ENCODE measurements around the gene C11orf16.
"Not testable (repeated sequence)": the region's sequence is repeated elsewhere in the genome, so short reads cannot be mapped to it uniquely, and the experiment has no call there.

Gene C11orf16

DNA sequence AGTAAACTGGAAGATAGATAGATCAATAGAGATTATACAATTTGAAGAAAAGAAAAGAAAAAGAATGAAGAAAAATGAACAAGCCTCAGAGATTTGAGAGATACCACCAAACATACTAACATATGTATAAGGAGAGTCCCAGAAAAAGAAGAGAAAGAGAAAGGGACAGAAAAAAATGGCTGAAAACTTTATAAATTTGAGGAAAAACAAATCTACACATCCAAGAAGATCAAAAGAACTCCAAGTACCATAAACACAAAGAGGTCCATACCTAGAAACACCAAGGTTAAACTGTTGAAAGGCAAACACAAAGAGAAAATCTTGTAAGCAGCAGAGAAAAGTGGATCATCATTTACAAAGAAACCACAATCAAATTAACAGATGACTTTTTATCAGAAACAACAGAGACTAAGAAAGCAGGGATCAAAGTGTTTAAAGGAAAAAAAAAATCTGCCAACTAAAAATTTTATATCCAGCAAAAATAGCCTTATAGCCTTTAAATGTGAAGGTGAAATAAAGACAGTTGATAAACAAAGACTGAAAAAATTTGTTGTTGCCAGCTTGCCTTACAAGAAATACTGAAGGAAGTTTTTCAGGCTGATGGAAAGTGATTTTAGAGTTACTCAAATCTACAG is 33.5 kb downstream of the C11orf16 start:
- DNase-seq (ENCODE audit: low spot score) (no peak), FAIRE-seq (no peak)

GRCh38 chr11:8891185-8891584 is 41.6 kb downstream of the C11orf16 start:
- not testable (repeated sequence) for DNase-seq (ENCODE audit: low spot score); FAIRE-seq

- DNase-seq (ENCODE audit: low spot score) = no peak
- no peak for FAIRE-seq
Observed at GRCh38 chr11:8886322-8886721, 46.4 kb downstream of the C11orf16 start.

GRCh38 chr11:8881585-8881984 is 51.2 kb downstream of the C11orf16 start:
- not testable (repeated sequence) for FAIRE-seq; DNase-seq (ENCODE audit: low spot score)

- FAIRE-seq (no peak), DNase-seq (ENCODE audit: low spot score) (no peak)
Observed at GRCh38 chr11:8878771-8879170, 54.0 kb downstream of the C11orf16 start.

GRCh38 chr11:8873741-8874405 is 58.9 kb downstream of the C11orf16 start:
- no peak for DNase-seq (ENCODE audit: low spot score)

DNA sequence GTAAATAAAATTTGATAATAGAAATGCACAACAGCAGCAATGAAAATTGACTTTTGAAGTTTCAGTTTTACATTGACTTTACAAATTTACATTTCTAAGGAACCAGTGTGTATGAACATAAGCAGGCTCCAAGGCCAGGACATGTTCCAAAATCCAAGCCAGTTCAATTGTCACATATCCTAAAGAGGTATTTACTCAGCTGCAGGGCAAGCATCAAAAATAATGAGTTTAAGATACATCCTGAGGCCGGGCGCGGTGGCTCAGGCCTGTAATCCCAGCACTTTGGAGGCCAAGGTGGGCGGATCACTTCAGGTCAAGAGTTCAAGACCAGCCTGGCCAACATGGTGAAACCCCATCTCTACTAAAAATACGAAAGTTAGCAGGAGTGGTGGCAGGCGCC is 60.8 kb downstream of the C11orf16 start:
- FAIRE-seq = no peak
- no peak for DNase-seq (ENCODE audit: low spot score)

More at GRCh38 chr11:8873741-8874405, 58.9 kb downstream of the C11orf16 start:
- no peak for FAIRE-seq

GRCh38 chr11:8871171-8871775 is 61.5 kb downstream of the C11orf16 start:
- FAIRE-seq = no peak
- peak; percentile 35 for DNase-seq (ENCODE audit: low spot score)

GRCh38 chr11:8870411-8871170 is 62.2 kb downstream of the C11orf16 start:
- FAIRE-seq (no peak), DNase-seq (ENCODE audit: low spot score) (peak; percentile 29)

Measured in RCC 7860 (cell line).